ENCODE measurements around the gene C12orf76.
"Not testable (repeated sequence)": the region's sequence is repeated elsewhere in the genome, so short reads cannot be mapped to it uniquely, and the experiment has no call there.

C12orf76 gene

DNA sequence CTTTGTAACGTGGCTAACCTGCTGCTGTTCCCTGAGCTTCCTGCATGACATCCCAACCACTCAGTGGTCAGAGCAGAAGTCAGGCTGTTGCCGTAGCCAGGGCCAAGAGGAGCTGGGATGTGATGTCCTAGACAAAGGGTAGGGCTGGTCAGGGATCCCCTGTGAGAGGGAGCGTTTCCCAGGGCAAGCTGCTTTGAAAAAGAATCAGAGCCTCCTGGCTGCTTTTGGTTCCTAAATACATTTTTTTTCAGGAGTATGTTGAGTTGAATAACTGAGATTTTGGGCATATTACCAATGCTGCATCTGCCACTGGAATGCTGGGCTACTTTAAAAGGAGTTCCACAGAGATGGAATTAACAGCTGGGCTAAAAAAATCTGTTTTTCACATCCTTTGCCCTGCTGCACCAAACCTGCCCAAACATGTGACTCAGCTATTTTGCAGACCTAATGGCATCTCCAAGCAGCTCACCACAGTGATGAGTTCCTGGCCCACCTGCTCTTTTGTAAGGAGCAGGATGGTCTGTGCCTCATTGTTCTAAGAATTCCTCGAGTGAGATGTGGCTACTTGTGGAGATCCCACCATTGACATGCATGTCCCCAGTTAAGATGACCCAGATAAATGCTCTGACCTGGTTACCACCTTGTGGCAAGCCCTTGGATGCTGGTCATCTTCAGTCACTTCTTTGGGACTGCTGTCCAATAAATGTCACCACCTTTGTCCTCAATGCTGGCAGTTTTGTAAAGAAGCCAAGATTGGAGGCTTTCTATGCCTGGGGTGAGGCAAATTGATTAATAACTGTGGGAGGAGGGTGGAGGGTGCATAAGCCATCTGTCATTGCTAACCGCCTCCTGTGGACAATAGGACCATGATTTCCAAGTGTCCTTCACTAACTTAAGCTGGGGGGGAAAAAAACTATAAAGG is 25.0 kb downstream of the C12orf76 start:
- no peak for DNase-seq (ENCODE audit: low read depth)

GRCh38 chr12:110020956-110021355 is 27.4 kb downstream of the C12orf76 start:
- DNase-seq (ENCODE audit: low read depth) = no peak

DNA sequence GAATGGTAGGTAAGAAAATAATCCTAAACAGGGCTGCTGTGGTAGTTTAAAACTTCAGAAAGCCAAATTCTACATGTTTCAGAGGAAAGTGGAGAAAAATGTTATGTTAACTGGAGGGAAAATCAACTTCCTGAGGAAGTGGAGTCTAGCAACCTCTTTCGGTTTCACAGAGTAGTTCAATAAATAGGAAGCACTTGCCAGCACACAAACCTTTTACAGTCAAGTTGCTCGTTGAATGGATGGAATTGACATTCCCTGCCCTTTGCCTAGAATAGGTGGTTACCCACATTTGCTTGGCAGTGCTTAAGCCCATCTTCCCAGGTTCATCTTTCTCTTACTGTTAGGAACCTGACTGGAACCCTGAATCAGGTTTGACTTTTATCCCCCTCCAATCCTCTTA is 33.2 kb downstream of the C12orf76 start:
- DNase-seq (ENCODE audit: low read depth) = no peak

- DNase-seq (ENCODE audit: low read depth) = no peak
Measured at GRCh38 chr12:110012659-110013058, 35.7 kb downstream of the C12orf76 start.

GRCh38 chr12:110012137-110012536 is 36.2 kb downstream of the C12orf76 start:
- DNase-seq (ENCODE audit: low read depth) = no peak

DNA sequence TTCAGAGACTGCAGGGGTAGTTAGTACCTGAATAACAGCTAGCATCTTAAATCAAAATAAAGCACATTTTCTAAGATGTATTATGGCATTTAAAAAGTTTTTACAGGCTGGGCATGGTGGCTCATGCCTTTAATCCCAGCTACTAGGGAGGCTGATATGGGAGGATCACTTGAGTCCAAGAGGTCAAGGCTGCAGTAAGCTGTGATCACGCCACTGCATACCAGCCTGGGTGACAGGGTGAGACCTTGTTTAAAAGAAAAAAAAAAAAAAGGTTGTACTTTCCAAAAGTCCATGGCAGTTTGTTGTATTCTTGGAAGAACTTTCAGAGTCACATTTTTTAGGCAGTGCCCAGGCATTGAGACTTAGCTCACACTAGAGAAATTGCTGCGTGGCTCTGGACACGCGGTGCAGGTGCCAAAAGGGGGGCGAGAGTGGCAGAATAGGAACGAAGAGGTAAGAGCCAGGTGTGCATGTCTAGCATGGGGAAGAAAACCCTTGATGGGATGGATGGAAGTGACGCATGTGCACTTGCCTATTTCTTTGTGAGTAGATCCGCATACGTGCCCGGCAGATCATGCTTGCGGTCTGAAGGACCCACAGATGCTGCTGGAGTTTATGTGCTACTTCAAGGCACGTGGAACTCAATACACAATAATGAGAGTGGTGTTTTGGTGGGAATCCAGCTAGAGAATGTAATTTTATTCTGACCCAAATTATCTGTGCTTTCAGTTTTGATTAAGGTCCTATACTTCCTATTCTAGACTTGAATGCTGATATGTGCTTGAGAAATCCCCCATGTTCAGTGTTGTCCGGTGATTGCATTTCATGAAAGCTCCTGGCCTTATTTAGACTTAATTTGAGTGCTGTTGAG is 37.2 kb downstream of the C12orf76 start:
- DNase-seq (ENCODE audit: low read depth) = no peak

DNA sequence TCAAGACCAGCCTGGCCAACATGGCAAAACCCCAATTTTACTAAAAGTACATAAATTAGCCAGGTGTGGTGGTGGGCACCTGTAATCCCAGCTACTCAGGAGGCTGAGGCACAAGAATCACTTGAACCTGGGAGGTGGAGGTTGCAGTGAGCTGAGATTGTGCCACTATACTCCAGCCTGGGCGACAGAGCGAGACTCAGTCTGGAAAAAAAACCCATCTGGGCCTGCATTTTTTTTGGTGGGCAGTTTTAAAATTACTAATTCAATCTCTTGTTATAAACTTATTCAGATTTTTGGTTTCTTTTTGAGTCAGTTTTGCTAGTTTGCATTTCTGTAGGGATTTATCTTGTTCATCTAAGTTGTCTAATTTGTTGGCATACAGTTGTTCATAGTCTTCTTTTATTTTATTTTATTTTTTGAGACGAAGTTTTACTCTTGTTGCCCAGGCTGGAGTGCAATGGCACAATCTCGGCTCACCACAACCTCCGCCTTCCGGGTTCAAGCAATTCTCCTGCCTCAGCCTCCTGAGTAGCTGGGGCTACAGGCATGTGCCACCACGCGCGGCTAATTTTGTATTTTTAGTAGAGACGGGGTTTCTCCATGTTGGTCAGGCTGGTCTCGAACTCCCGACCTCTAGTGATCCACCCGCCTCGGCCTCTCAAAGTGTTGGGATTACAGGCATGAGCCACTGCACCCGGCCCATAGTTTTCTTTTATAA is 39.5 kb downstream of the C12orf76 start:
- DNase-seq (ENCODE audit: low read depth) = not testable (repeated sequence)

DNA sequence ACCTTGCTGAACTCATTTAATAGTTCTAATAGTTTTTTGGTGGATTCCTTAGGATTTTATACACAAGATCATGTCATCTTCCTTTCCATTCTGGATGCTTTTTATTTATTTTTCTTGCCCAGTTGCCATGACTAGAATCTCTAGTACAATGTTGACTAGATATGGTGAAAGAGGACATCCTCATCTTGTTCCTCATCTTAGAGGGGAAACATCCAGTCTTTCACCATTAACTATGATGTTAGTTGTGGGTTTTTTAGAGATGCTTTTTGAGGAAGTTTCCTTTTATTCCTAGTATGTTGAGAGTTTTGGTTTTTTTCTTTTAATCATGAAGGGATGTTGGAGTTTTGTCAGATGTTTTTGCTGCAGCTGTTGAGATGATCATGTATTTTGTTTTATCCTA is 40.4 kb downstream of the C12orf76 start:
- DNase-seq (ENCODE audit: low read depth) = no peak

GRCh38 chr12:110006115-110006514 is 42.2 kb downstream of the C12orf76 start:
- DNase-seq (ENCODE audit: low read depth) = no peak

- no peak for DNase-seq (ENCODE audit: low read depth)
Measured at GRCh38 chr12:110005319-110005973, 42.9 kb downstream of the C12orf76 start.

GRCh38 chr12:110004598-110004997 is 43.7 kb downstream of the C12orf76 start:
- DNase-seq (ENCODE audit: low read depth) = no peak

DNA sequence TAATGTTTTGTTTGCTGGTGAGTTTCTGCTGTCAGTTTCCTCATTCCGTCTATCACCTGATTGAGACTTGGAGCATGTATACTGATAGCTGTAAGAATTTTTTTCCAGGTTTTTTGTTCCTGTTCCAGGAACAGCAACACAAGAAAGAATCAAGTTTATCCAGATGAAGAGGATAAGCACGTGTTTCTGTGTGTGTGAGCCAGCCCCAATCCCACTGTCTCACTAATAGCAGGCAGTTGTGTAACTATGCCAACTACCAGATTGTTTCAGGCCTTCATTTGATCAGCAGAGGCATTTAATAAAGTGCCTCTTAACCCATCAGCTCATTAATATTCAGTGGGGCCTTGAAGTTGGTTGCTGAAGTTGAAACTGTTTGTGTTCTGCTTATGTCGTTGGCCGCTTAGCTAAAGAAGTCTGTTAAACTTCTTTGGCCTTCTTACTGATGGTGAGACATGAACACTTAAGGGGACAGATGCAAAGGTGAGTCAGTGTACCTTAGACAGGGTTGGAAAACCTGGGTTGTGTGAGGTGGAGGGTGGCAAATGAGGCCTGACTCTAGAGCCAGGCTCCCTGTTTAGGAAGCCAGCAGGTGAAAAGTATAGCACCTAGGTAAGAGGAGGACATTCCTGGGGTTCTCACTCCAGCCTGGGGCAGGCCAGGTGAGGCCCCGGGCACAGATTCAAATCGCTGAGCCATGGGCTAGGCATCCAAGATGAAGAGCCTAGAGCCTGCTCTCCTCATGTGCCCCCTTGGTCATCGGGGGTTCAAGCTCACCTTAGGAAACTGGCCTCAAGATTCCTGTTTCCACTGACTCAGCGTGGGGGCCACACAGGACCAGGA is 45.4 kb downstream of the C12orf76 start:
- DNase-seq (ENCODE audit: low read depth) = no peak

- DNase-seq (ENCODE audit: low read depth) = no peak
Measured at GRCh38 chr12:110001596-110001995, 46.7 kb downstream of the C12orf76 start.

GRCh38 chr12:109999983-110000505 is 48.3 kb downstream of the C12orf76 start:
- DNase-seq (ENCODE audit: low read depth) = no peak

GRCh38 chr12:109999649-109999971 is 48.7 kb downstream of the C12orf76 start:
- no peak for DNase-seq (ENCODE audit: low read depth)

DNA sequence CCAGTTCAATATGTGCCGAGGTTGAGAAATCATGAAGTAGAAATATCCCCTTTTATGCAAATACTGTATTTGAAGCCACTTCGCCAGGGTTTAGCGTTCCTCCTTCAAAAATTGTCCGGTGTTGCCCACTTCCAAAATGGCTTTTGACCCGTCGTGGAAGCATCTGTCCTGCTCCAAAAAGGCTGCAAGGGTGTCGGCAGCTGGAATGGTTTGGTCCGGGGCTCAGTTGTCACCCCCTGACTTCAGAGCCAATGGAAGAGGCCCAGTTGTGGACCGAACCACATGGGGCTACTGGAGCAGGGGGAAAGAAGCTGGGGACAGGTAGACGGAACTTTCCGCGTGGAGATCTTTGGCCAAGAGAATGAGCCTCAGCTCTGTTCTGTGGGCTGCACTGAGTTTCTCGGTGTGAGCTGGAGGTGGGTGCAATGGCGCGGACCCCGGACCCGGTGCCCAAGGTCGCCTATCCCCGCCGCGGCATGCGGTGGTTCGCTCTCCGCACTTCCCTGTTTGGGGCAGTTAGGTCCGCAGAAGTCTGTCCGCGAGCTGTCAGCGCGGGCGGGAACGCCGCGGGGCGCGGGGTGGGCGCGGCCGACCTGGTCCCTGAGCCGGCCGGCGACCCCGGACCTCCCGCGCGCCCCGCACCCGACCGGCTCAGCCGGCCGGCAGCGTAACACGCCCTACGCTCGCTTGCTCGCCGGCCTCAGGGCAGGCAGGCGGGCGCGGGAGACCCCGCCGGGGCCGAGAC is 49.2 kb downstream of the C12orf76 start, which contains the start of gene ANKRD13A:
TSS of gene ANKRD13A (plus strand) at position 527 of the 745 bp plus-strand sequence. CDS start 259 bp downstream, outside the sequence.
- peak; percentile 87 for DNase-seq (ENCODE audit: low read depth)

- DNase-seq (ENCODE audit: low read depth) = no peak
Measured at GRCh38 chr12:109998241-109998903, 50.0 kb downstream of the C12orf76 start.

- no peak for DNase-seq (ENCODE audit: low read depth)
Measured at GRCh38 chr12:109997393-109997792, 50.9 kb downstream of the C12orf76 start.

DNA sequence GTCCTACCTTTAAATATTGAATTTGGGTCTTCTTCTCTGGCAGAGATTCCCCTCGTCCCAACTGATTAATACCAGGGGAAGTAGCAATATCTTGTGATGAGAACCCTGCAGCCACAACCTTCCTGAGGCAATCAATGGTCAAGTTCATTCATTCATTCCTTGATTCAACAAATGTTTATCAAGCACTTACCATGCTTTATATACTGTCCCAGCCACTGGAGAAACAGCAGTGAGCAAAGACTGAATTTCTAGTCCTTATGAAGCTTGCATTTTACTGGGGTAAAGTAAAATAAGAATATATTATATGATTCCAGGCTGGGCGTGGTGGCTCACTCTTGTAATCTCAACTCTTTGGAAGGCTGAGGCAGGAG is 51.9 kb downstream of the C12orf76 start:
- DNase-seq (ENCODE audit: low read depth) = no peak

Measured in HS-27A (cell line).